Smooth muscle cell (in vitro differentiated cells): ENCODE measurements around the gene TRMT2B. TPM values are rescaled to one million over a fixed set of nuclear protein-coding genes. Genes with fewer than 3 reads are reported as not detected.
A peak's percentile ranks its signal among the peaks of the same experiment; 100 is the strongest.

ENCODE experiments used
- DNase-seq: peaks from one replicate; lab custom pipeline; 2025; ENCODE audit not compliant: unreplicated experiment; lab: John Stamatoyannopoulos, UW
- H2AFZ ChIP-seq: fragments of 200-600 bp; sonication (generic); 2 replicates; pipeline ENCODE4 v1.6.0; 2016; ENCODE audit warnings: antibody characterized with exemption, low read depth, mild to moderate bottlenecking
- H3F3A ChIP-seq: fragments of 200-600 bp; sonication (generic); 2 replicates; pipeline ENCODE4 v1.6.0; 2017; ENCODE audit warnings: antibody characterized with exemption, low read depth
- H3K27ac ChIP-seq: fragments of 200-600 bp; sonication (generic); 2 replicates; pipeline ENCODE4 v1.5.1; 2016; ENCODE audit warnings: low read depth, mild to moderate bottlenecking
- H3K27me3 ChIP-seq: fragments of 200-600 bp; sonication (generic); 2 replicates; pipeline ENCODE4 v1.6.1; 2016; ENCODE audit warnings: low read depth, mild to moderate bottlenecking
- H3K36me3 ChIP-seq: fragments of 200-600 bp; sonication (generic); 2 replicates; pipeline ENCODE4 v1.5.1; 2016; ENCODE audit warnings: low read depth
- H3K4me1 ChIP-seq: fragments of 200-600 bp; sonication (generic); 2 replicates; pipeline ENCODE4 v1.5.1; 2016; ENCODE audit warnings: low read depth
- H3K4me2 ChIP-seq: fragments of 200-600 bp; sonication (generic); 2 replicates; pipeline ENCODE4 v1.6.0; 2016; ENCODE audit warnings: mild to moderate bottlenecking
- H3K4me3 ChIP-seq: fragments of 200-600 bp; sonication (generic); 2 replicates; pipeline ENCODE4 v1.5.1; 2016; ENCODE audit warnings: mild to moderate bottlenecking
- H3K79me2 ChIP-seq: fragments of 200-600 bp; sonication (generic); 2 replicates; pipeline ENCODE4 v1.6.0; 2016; ENCODE audit warnings: low read depth, mild to moderate bottlenecking
- H3K9ac ChIP-seq: fragments of 200-600 bp; sonication (generic); 2 replicates; pipeline ENCODE4 v1.6.0; 2016; ENCODE audit warnings: low read depth
- H3K9me3 ChIP-seq: fragments of 200-600 bp; sonication (generic); replicated peaks from 2 replicates; pipeline ENCODE4 v1.5.1; 2016; ENCODE audit warnings: low read depth
- H4K20me1 ChIP-seq: fragments of 200-600 bp; sonication (generic); 2 replicates; pipeline ENCODE4 v1.6.0; 2016; ENCODE audit warnings: low read depth
- CTCF ChIP-seq: fragments of 200-600 bp; sonication (generic); IDR thresholded peaks from 2 replicates; pipeline ENCODE4 v1.5.1; 2017; ENCODE audit warnings: borderline replicate concordance, mild to moderate bottlenecking, antibody characterized with exemption; ENCODE audit not compliant: insufficient read depth, poor library complexity, severe bottlenecking
- WGBS: methylation state at CpG from one replicate; pipeline ENCODE4 v1.1.7; 2016; ENCODE audit warnings: low lambda C conversion rate; 5-methylcytosine and 5-hydroxymethylcytosine counted together
- polyA plus RNA-seq: library from polyadenylated mRNA; unstranded; fragments of >200 nt; fragmentation: Nextera tagmentation; extraction: Ambion mirVana; gene quantifications from 2 replicates; pipeline ENCODE4 v1.2.1, GENCODE V29; 2016
- total RNA-seq: library from RNA; depleted of rRNA; stranded (reverse); fragments of >200 nt; gene quantifications from 2 replicates; pipeline ENCODE4 v1.2.3, GENCODE V29; 2014

Gene TRMT2B
- total RNA-seq (2.7 and 3.0 TPM in 2 replicates), polyA plus RNA-seq (3.1 and 3.4 TPM in 2 replicates)

GRCh38 chrX:101051549-101052302 is at the start of gene TRMT2B:
Gene TRMT2B, minus strand, starts transcription at chrX:101052111. Its CDS starts 9,822 bp downstream, at chrX:101042289.
- no peak for TF ChIP-seq CTCF
- H3K4me1 ChIP-seq, result no peaks in the 10 kb centered on the region
- H3K36me3 ChIP-seq, result no peaks in the 10 kb centered on the region
- H3K9ac ChIP-seq, result peak within 1 kb of the TSS; percentile 47
- peak within 1 kb of the TSS; percentile 84 for H3K4me2 ChIP-seq
- H2AFZ ChIP-seq, result peak within 1 kb of the TSS; percentile 96
- H3F3A ChIP-seq, result no peaks in the 10 kb centered on the region
- H4K20me1 ChIP-seq, result no peaks in the 10 kb centered on the region
- peak within 1 kb of the TSS; percentile 35 for H3K27ac ChIP-seq
- H3K79me2 ChIP-seq, result no peaks in the 10 kb centered on the region
- peak within 1 kb of the TSS; percentile 70 for H3K4me3 ChIP-seq
- H3K9me3 ChIP-seq, result no peaks in the 10 kb centered on the region
- peak; percentile 21 for DNase-seq
- 45% methylated on average over 43 of the region's 43 CpGs for WGBS
- no peaks in the 10 kb centered on the region for H3K27me3 ChIP-seq

GRCh38 chrX:101097546-101098453 is 45.9 kb upstream of the TRMT2B start, which contains the start of gene CENPI:
Gene CENPI, plus strand, starts transcription at chrX:101098204. Its CDS starts 2,867 bp downstream, at chrX:101101071.
- 38% methylated on average over 48 of the region's 48 CpGs for WGBS
- TF ChIP-seq CTCF, result no peak
- H4K20me1 ChIP-seq, result no peaks in the 10 kb centered on the region

GRCh38 chrX:101091817-101092216 is 39.9 kb upstream of the TRMT2B start:
- H3K9me3 ChIP-seq, result no peaks in the 10 kb centered on the region
- no peaks in the 10 kb centered on the region for H3F3A ChIP-seq
- H3K4me2 ChIP-seq, result no peak overlapping the region
- H3K79me2 ChIP-seq, result no peaks in the 10 kb centered on the region
- H3K36me3 ChIP-seq, result no peaks in the 10 kb centered on the region
- H4K20me1 ChIP-seq, result no peaks in the 10 kb centered on the region
- H3K4me3 ChIP-seq, result no peak overlapping the region
- no peak overlapping the region for H3K27ac ChIP-seq
- no peak for TF ChIP-seq CTCF
- no peak overlapping the region for H2AFZ ChIP-seq
- H3K4me1 ChIP-seq, result no peaks in the 10 kb centered on the region
- no peaks in the 10 kb centered on the region for H3K27me3 ChIP-seq
- no peak for DNase-seq
- 70% methylated on average over 1 of the region's 1 CpG for WGBS
- no peak overlapping the region for H3K9ac ChIP-seq

More at GRCh38 chrX:101097546-101098453, 45.9 kb upstream of the TRMT2B start, which contains the start of gene CENPI:
- peak within 1 kb of the TSS; percentile 88 for H3K4me2 ChIP-seq
- H3K27ac ChIP-seq, result peak within 1 kb of the TSS; percentile 87
- no peaks in the 10 kb centered on the region for H3K27me3 ChIP-seq
- H3K36me3 ChIP-seq, result no peaks in the 10 kb centered on the region
- peak within 1 kb of the TSS; percentile 85 for H3K9ac ChIP-seq
- H3K4me1 ChIP-seq, result no peaks in the 10 kb centered on the region
- H3K4me3 ChIP-seq, result peak within 1 kb of the TSS; percentile 64
- DNase-seq, result peak; percentile 57
- peak within 1 kb of the TSS; percentile 86 for H2AFZ ChIP-seq
- no peaks in the 10 kb centered on the region for H3K9me3 ChIP-seq
- H3F3A ChIP-seq, result no peaks in the 10 kb centered on the region
- no peaks in the 10 kb centered on the region for H3K79me2 ChIP-seq
